ENCODE data around the gene ALMS1. TPM values are rescaled to one million over a fixed set of nuclear protein-coding genes. Genes with fewer than 3 reads are reported as not detected.

The ALMS1 gene
- total and polyA plus RNA-seq, 9 of the 15 experiments (the other 6 are each of a cell fraction or from before 2014, with no cell fraction given): 1.4 to 26.3 (median 13.6) TPM

DNA sequence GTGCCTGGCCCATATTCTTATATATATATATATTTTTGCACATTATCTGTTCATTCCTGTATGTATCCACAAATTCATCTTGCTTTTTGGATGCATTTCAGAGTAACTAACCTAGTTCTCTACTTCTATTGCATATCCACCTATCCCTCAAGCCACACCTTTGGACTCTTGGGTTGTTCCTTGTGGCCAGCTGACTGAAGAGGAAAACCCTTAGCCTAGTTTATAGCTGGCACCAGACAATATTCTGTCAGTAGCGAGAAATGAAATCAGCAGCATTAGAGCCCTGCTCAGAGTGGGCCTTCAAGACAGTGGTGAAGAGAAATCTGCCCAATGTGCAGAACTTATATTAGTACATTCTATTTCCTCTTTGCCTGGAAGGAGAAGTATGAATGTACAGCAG, 19.6 kb upstream of the ALMS1 start:
- CTCF ChIA-PET (ENCODE audit: low intra/inter-chr PET ratio): no interaction called here

More for the DNA sequence above, 19.6 kb upstream of the ALMS1 start:
- no peak for DNase-seq (ENCODE audit: extremely low read depth in 1 of 4, low spot score in 3 of 4)
- no peak for FAIRE-seq
- no peak overlapping the region for H2AFZ ChIP-seq (ENCODE audit: low read depth, low read length)
- H3K4me1 ChIP-seq (replicated peaks in 1 of 2; ENCODE audit: control insufficient read depth in 2 of 2, insufficient read depth in 2 of 2, low read length in 2 of 2): peaks cover 0 to 2% of the 10 kb centered on the region in 2 experiments; a peak in 1 of 5 replicates
- H3K27me3 ChIP-seq (ENCODE audit: control insufficient read depth in 2 of 2, insufficient read depth in 2 of 2, low read length in 2 of 2): peaks cover 0 to 8% of the 10 kb centered on the region in 2 experiments; a peak in 2 of 5 replicates
- POLR2A ChIA-PET: no interaction called here
- WGBS (ENCODE audit: insufficient coverage, low coverage, missing lambda C conversion rate): 0% methylated on average over 1 of the region's 1 CpG
- no peak overlapping the region for H3K9ac ChIP-seq (ENCODE audit: insufficient read depth in 1 of 2, low read depth in 2 of 2, low read length in 2 of 2)
- ATAC-seq: no peak
- H3K4me3 ChIP-seq: no peak overlapping the region
- H3K79me2 ChIP-seq (ENCODE audit: control insufficient read depth, insufficient read depth, low read length): no peaks in the 10 kb centered on the region
- in situ Hi-C loops (cut with MboI): no loop called here
- no peak overlapping the region for H3K4me2 ChIP-seq (ENCODE audit: insufficient read depth, low read length)
- no peaks in the 10 kb centered on the region for H4K20me1 ChIP-seq (replicated peaks; ENCODE audit: control insufficient read depth, insufficient read depth, low read length)
- H3K9me1 ChIP-seq (ENCODE audit: control insufficient read depth, insufficient read depth, low read length): no peaks in the 10 kb centered on the region
- TF ChIP-seq ZNF23 (CRISPR knock-in tag; IDR thresholded peaks at IDR 0.05): no peak
- no peak for TF ChIP-seq NR1H2 (CRISPR knock-in tag; IDR thresholded peaks at IDR 0.05)
- no peak for TF ChIP-seq HIVEP1 (CRISPR knock-in tag; IDR thresholded peaks at IDR 0.05)
- no peak for TF ChIP-seq CREB3L1 (IDR thresholded peaks at IDR 0.05; ENCODE audit: borderline replicate concordance, low read depth)
- no peak for TF ChIP-seq MAZ (CRISPR knock-in tag; conservative IDR thresholded peaks at IDR 0.05 in 1 of 2, IDR thresholded peaks at IDR 0.05 in 1 of 2)
- TF ChIP-seq, protein P1, sequence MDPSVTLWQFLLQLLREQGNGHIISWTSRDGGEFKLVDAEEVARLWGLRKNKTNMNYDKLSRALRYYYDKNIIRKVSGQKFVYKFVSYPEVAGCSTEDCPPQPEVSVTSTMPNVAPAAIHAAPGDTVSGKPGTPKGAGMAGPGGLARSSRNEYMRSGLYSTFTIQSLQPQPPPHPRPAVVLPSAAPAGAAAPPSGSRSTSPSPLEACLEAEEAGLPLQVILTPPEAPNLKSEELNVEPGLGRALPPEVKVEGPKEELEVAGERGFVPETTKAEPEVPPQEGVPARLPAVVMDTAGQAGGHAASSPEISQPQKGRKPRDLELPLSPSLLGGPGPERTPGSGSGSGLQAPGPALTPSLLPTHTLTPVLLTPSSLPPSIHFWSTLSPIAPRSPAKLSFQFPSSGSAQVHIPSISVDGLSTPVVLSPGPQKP (CRISPR knock-in tag; IDR thresholded peaks at IDR 0.05): no peak
- no peak for TF ChIP-seq RHOXF2B (CRISPR knock-in tag; conservative IDR thresholded peaks at IDR 0.05)
- no peak for TF ChIP-seq MEF2A (IDR thresholded peaks at IDR 0.05; ENCODE audit: control insufficient read depth, low read depth, low read length)
- no peak for TF ChIP-seq ZNF780A (CRISPR knock-in tag; IDR thresholded peaks at IDR 0.05)
- TF ChIP-seq MTA2 (IDR thresholded peaks at IDR 0.05; ENCODE audit: low read depth): no peak
- TF ChIP-seq PTBP1 (IDR thresholded peaks at IDR 0.05; ENCODE audit: low read depth, low read length): no peak
- 0 out of 2 replicates have a peak, but pooled peaks cover 2% of the 10 kb centered on the region for H3K9me3 ChIP-seq (replicated peaks; ENCODE audit: control insufficient read depth, insufficient read depth, low read depth, low read length)
- H3K36me3 ChIP-seq (ENCODE audit: control insufficient read depth, insufficient read depth, low read length): no peaks in the 10 kb centered on the region
- intact Hi-C loops (cut with micrococcal nuclease): no loop called here
- H3K27ac ChIP-seq (ENCODE audit: extremely low read depth, low read depth, low read length): no peak overlapping the region
- BruUV-seq (replicated peaks): no TSS peak

Measured in K562 (cell line).